ENCODE results near the gene GPHN.
"Not testable (repeated sequence)": the region's sequence is repeated elsewhere in the genome, so short reads cannot be mapped to it uniquely, and the experiment has no call there.

Gene GPHN

DNA sequence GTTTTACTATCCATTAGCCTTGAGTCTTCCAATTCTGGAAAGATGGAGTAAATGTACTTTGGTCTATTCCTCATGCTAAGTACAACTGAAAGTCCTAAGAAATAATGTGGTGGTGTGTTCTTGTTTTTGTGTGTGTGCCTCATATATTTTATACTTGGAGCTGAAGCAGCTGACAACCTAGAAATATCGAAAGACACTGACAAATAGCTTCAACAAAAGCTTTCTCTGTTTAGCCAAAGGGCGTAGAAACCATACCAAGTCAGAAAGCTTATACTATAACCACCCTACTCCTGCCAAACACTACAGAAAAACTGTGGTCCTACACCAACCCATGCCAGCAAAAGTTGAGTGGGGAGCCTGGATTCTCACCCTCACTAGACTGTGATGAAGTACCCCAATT is 188.4 kb downstream of the GPHN start:
- no peak for DNase-seq

- DNase-seq: no peak
Measured at GRCh38 chr14:66698503-66698902, 190.6 kb downstream of the GPHN start.

- no peak for DNase-seq
Measured at GRCh38 chr14:66701813-66702212, 193.9 kb downstream of the GPHN start.

GRCh38 chr14:66708267-66708666 is 200.3 kb downstream of the GPHN start:
- no peak for DNase-seq

GRCh38 chr14:66709291-66709690 is 201.3 kb downstream of the GPHN start:
- DNase-seq: no peak

- DNase-seq: not testable (repeated sequence)
Measured at GRCh38 chr14:66714291-66714690, 206.3 kb downstream of the GPHN start.

DNA sequence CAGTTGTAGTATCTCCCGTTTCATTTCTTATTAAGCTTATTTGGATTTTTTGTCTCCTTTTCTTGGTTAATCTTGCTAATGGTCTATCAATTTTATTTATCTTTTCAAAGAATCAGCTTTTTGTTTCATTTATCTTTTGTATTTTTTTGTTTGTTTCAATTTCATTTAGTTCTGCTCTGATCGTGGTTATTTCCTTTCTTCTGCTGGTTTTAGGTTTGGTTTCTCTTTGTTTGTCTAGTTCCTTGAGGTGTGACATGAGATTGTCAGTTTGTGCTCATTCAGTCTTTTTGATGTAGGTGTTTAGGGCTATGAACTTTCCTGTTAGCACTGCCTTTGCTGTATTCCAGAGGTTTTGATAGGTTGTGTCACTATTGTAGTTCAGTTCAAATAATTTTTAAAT is 207.4 kb downstream of the GPHN start:
- DNase-seq: not testable (repeated sequence)

DNA sequence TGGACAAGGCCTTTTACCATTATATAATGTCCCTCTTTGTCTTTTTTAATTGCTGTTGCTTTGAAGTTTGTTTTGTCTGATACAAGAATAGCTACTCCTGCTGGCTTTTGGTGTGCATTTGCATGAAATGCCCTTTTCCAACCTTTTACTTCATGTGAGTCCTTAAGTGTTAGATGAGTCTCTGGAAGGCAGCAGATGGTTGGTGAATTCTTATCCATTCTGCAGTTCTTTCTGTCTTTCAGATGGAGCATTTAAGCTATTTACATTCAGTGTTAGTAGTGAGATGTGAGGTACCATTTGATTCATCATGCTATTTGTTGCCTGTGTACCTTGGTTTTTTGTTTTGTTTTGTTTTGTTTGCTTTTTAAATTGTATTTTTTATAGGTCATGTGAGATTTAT is 208.3 kb downstream of the GPHN start:
- DNase-seq: no peak

DNA sequence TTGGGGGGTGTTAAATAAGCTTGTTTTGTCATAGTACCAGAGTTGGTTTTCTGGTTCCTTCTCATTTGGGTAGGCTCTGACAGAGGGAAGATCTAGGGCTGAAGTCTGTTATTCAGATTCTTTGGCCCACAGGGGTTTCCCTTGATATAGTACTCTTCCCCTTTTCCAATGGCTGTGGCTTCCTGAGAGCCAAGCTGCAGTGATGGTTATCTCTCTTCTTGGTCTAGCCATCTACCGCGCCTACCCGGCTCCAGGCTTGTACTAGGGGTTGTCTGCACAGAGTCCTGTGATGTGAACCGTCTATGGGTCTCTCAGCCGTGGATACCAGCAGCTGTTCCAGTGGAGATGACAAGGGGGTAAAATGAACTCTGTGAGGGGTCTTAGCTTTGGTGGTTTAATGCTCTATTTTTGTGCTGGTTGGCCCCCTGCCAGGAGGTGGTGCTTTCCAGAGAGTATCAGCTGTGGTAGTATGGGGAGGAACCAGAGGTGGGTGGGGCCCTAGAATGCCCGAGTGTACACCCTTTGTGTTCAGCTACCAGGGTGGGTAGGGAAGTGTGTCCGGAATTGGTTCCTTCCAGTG is 209.7 kb downstream of the GPHN start:
- DNase-seq: no peak

GRCh38 chr14:66724996-66725395 is 217.0 kb downstream of the GPHN start:
- DNase-seq: no peak

DNA sequence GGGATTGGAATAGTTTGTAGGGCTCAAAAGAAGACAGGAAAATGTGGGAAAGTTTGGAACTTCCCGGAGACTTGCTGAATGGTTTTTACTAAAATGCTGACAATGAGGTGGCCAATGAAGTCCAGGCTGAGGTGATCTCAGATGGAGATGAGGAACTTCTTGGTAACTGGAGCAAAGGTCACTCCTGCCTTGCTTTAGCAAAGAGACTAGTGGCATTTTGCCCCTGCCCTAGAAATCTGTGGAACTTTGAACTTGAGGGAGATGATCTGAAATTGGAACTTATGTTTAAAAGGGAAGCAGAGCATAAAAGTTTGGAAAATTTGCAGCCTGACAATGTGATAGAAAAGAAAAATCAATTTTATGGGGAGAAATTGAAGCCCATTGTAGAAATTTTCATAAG is 223.4 kb downstream of the GPHN start:
- DNase-seq: not testable (repeated sequence)

GRCh38 chr14:66735853-66736252 is 227.9 kb downstream of the GPHN start:
- no peak for DNase-seq

DNA sequence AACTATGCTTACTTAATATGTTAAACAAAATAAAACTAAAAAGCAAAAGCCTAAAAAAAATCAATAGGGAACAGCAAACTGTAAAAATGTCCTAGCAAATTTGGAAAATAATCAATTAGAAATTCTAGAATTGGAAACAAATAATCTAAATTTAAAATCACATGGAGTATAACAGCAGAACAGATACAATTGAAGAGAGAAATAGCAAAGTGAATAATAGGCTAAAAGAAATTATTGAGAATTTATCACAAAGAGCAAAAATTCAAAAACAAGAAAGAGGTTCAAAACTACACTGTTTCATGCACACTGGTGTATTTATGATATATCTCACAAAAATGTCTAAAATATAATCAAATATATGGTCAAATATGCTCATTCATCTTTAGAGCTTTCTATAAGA is 231.9 kb downstream of the GPHN start:
- DNase-seq: no peak

DNA sequence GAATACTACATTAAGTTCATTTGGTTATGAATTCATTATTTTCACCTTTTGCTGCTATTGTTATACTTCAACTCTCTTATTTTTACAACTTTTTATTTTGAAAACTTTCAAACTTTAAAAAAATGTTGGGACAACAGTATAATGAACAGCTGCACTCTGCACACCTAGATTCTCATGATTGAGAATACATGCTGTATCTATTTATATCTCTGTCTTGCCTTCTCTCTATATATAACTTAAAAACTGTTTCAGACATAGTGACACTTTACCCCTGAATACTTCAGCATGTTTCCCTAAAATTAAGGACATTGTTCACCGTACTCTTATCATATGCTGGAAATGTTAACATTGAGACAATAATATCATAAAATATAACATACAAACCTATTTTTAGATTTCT is 237.1 kb downstream of the GPHN start:
- no peak for DNase-seq

- DNase-seq: no peak
Measured at GRCh38 chr14:66746316-66747006, 238.5 kb downstream of the GPHN start.

- no peak for DNase-seq
Measured at GRCh38 chr14:66752109-66752508, 244.2 kb downstream of the GPHN start.

DNA sequence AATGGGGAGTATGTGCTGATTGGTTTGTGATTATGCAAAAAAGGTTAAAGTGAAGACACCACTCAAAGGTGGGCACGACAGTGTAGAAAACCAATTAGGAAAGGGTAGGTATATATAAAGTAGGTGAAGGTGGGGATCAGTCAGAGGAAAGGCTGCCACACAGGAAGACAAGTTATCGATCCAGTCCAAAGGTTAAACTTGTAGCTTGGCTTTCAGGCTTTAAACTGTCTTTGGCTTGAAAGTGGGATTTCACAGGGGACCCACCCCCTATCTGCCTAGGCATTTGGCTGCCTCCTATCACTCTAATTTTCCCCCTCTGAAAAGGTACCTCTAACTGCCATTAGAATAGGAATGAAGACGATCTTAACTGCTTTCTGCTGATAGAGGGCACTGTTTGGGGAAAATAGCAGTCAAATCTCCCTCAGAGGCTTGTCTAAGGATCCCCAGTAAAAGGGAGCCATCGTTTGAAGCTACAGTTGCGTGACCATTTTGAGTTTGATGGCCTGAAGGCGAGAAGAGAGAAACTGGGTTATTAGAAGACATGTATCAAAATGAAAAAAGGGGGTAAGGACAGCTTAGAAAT is 250.2 kb downstream of the GPHN start:
- DNase-seq: no peak

DNA sequence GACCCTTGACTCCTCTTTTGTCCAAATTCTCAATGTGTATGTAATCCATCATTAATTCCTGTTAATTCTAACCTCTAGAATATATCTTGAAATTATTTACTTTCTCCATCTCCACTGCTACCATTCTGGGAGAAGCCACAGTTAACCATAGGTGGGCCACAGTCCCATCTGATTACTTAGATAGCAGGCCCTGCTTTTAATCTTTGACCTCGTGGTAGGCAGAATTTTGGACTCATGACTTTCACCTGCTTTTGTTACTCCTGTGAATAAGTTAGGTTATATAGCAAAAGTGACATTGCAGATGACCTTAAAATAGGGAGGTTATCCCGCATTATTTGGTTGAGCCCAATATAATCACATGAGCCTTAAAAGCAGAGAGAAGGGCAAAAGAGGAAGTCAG is 264.2 kb downstream of the GPHN start:
- no peak for DNase-seq

DNA sequence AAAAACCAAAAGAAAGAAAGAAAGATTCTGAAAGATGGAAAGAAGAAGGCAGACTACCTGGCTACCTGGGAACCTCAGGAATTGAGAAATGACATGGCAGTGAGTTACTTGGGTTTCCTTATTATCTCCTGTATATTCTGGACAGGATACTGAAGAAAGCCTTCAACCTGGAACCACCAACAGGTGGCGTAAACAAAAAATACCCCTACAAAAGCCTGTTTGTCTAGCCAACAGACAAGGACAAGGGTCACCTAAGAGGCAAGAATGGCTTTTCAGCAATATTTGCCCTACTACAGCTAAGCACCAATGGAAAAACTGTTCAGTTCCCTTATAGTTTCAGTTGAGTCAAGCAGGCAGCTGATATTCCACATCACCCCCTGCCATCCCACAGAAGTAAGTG is 274.9 kb downstream of the GPHN start:
- DNase-seq: no peak

DNA sequence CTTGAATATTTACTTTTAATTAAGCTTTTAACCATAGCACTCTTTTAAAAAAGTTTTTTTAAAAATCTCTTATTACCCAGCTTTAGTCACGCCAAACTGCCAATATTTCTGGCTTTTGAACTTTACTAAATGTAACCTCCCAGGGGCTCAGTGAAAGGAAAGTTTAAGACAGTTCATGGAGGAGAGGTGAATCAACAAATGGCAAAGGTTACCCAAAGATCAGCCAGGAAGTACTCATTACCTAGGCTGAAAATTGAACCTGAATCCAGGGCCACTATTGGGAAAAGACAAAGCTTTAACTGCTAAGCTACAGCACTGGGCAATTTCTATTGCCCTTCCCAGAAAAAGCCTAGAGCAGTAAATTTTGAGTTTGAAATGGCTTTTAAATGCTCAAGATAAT is 282.2 kb downstream of the GPHN start:
- DNase-seq: no peak

DNA sequence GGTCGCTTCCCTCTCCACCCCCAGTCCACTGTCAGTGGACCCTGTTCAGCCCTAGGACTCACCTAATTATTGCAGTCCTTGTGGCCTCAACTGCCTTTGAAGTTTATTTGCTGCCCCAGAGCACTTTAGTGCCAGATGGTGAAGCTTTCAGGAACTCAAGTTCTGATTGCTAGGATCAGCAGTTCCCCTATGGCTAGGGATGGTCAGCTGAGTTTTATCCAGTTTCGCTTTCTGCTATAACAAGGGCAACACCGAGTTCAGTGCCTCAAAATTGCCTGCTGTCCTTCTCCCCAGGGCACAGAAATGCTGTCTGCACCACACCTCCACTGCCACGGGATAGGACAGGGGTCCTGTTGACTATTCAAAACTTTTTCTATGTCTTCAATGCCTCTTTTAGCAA is 295.0 kb downstream of the GPHN start:
- DNase-seq: no peak

DNA sequence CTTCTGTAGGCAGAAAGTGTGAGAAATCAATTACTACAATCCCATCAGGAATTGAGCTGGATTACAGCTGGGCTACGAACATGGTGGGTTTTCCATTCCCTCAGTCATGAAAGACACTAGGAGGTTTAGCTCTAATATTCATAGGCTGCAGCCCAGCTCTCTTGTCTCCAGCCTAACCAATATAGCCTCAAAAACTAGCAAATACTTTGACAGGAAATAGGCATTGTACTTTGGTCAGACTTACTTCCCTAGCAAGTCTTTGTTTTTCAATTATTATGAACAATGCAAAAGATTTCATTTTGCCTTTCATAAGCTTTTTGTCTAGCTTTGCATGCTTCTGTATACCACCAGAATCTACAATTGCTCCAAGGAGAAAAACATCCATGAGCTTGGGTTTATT is 296.2 kb downstream of the GPHN start:
- no peak for DNase-seq

- no peak for DNase-seq
Measured at GRCh38 chr14:66813636-66814035, 305.7 kb downstream of the GPHN start.

GRCh38 chr14:66815687-66816086 is 307.7 kb downstream of the GPHN start:
- DNase-seq: no peak

DNA sequence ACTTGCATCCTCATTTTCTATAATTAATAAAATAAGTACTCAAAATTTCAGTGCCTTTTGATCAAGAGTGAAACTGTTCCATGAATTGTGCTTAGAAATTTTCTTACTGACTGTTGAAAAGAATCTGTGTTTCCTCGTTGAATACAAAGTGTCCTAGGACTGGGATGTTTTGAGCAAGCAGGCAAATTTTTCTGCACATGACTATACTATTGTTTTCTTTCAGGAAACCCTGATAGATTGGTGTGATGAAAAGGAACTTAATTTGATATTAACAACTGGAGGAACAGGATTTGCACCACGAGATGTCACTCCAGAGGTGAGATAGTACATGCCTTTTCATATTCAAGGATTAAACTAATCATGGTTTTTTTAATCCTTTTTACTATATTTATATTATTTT is 316.3 kb downstream of the GPHN start:
- DNase-seq: no peak
